Measurements from ENCODE around the gene SLC22A13. TPM values are rescaled to one million over a fixed set of nuclear protein-coding genes. Genes with fewer than 3 reads are reported as not detected.

Gene SLC22A13
- total and polyA plus RNA-seq, 2 donors (not counting 1 experiment from before 2014, with no cell fraction given): 0.06 to 0.33 TPM

GRCh38 chr3:38267662-38268061, 2.0 kb downstream of the SLC22A13 start:
- H3K4me2 ChIP-seq (ENCODE audit: extremely low read depth, insufficient read depth, low read length): no peak overlapping the region
- H4K20me1 ChIP-seq (ENCODE audit: control insufficient read depth, extremely low read depth, insufficient read depth, low read length): no peaks in the 10 kb centered on the region
- H3K9me3 ChIP-seq (ENCODE audit: control insufficient read depth, insufficient read depth, low read depth, low read length): no peaks in the 10 kb centered on the region
- no peak overlapping the region for H2AFZ ChIP-seq (ENCODE audit: low read length)
- H3K4me1 ChIP-seq (ENCODE audit: control insufficient read depth, extremely low read depth, insufficient read depth, low read length): no peaks in the 10 kb centered on the region
- no peak overlapping the region for H3K9ac ChIP-seq (ENCODE audit: insufficient read depth, low read length)
- no peaks in the 10 kb centered on the region for H3K79me2 ChIP-seq (ENCODE audit: control insufficient read depth, insufficient read depth, low read length)
- DNase-seq (ENCODE audit: low read depth in 2 of 2): no peak
- no peaks in the 10 kb centered on the region for H3K36me3 ChIP-seq (ENCODE audit: control insufficient read depth, insufficient read depth, low read length)
- TF ChIP-seq EZH2 (IDR thresholded peaks at IDR 0.05; ENCODE audit: low read length, missing control alignments): no peak
- no peak for TF ChIP-seq CTCF (conservative IDR thresholded peaks at IDR 0.05 in 1 of 2, IDR thresholded peaks at IDR 0.05 in 1 of 2; ENCODE audit: low read depth in 1 of 2, low read length in 2 of 2)
- no peak overlapping the region for H3K27ac ChIP-seq (ENCODE audit: insufficient read depth, low read length)
- no peak overlapping the region for H3K4me3 ChIP-seq (replicated peaks in 1 of 4; ENCODE audit: control extremely low read depth in 1 of 4, insufficient read depth in 1 of 4, low read depth in 3 of 4, low read length in 4 of 4)
- no peaks in the 10 kb centered on the region for H3K27me3 ChIP-seq (ENCODE audit: control insufficient read depth, insufficient read depth, low read length)

- Histone ChIP-seq H3K27me3 (ENCODE audit: control insufficient read depth, insufficient read depth, low read length) (no peaks in the 10 kb centered on the region), H3K79me2 (ENCODE audit: control insufficient read depth, insufficient read depth, low read length) (no peaks in the 10 kb centered on the region), H3K4me3 (replicated peaks in 1 of 4; ENCODE audit: control extremely low read depth in 1 of 4, insufficient read depth in 1 of 4, low read depth in 3 of 4, low read length in 4 of 4) (no peak overlapping the region), H4K20me1 (ENCODE audit: control insufficient read depth, extremely low read depth, insufficient read depth, low read length) (no peaks in the 10 kb centered on the region), H3K36me3 (ENCODE audit: control insufficient read depth, insufficient read depth, low read length) (no peaks in the 10 kb centered on the region), H3K4me2 (ENCODE audit: extremely low read depth, insufficient read depth, low read length) (no peak overlapping the region), H3K9ac (ENCODE audit: insufficient read depth, low read length) (no peak overlapping the region), H3K9me3 (ENCODE audit: control insufficient read depth, insufficient read depth, low read depth, low read length) (no peaks in the 10 kb centered on the region), H2AFZ (ENCODE audit: low read length) (no peak overlapping the region), H3K27ac (ENCODE audit: insufficient read depth, low read length) (no peak overlapping the region), H3K4me1 (ENCODE audit: control insufficient read depth, extremely low read depth, insufficient read depth, low read length) (no peaks in the 10 kb centered on the region)
- no peak for DNase-seq (ENCODE audit: low read depth in 2 of 2)
- TF ChIP-seq CTCF (conservative IDR thresholded peaks at IDR 0.05 in 1 of 2, IDR thresholded peaks at IDR 0.05 in 1 of 2; ENCODE audit: low read depth in 1 of 2, low read length in 2 of 2) (no peak), EZH2 (IDR thresholded peaks at IDR 0.05; ENCODE audit: low read length, missing control alignments) (no peak)
Measured at GRCh38 chr3:38268087-38268486, 2.5 kb downstream of the SLC22A13 start.

- Histone ChIP-seq H4K20me1 (ENCODE audit: control insufficient read depth, extremely low read depth, insufficient read depth, low read length) (no peaks in the 10 kb centered on the region), H3K27me3 (ENCODE audit: control insufficient read depth, insufficient read depth, low read length) (no peaks in the 10 kb centered on the region), H3K4me2 (ENCODE audit: extremely low read depth, insufficient read depth, low read length) (no peak overlapping the region), H3K4me3 (replicated peaks in 1 of 4; ENCODE audit: control extremely low read depth in 1 of 4, insufficient read depth in 1 of 4, low read depth in 3 of 4, low read length in 4 of 4) (no peak overlapping the region), H3K36me3 (ENCODE audit: control insufficient read depth, insufficient read depth, low read length) (no peaks in the 10 kb centered on the region), H3K27ac (ENCODE audit: insufficient read depth, low read length) (no peak overlapping the region), H3K79me2 (ENCODE audit: control insufficient read depth, insufficient read depth, low read length) (no peaks in the 10 kb centered on the region), H3K4me1 (ENCODE audit: control insufficient read depth, extremely low read depth, insufficient read depth, low read length) (no peaks in the 10 kb centered on the region), H2AFZ (ENCODE audit: low read length) (no peak overlapping the region), H3K9me3 (ENCODE audit: control insufficient read depth, insufficient read depth, low read depth, low read length) (no peaks in the 10 kb centered on the region), H3K9ac (ENCODE audit: insufficient read depth, low read length) (no peak overlapping the region)
- no peak for DNase-seq (ENCODE audit: low read depth in 2 of 2)
- TF ChIP-seq EZH2 (IDR thresholded peaks at IDR 0.05; ENCODE audit: low read length, missing control alignments) (no peak), CTCF (conservative IDR thresholded peaks at IDR 0.05 in 1 of 2, IDR thresholded peaks at IDR 0.05 in 1 of 2; ENCODE audit: low read depth in 1 of 2, low read length in 2 of 2) (no peak)
Measured at GRCh38 chr3:38268522-38268921, 2.9 kb downstream of the SLC22A13 start.
